ENCODE measurements around the gene RNF25. TPM values are rescaled to one million over a fixed set of nuclear protein-coding genes. Genes with fewer than 3 reads are reported as not detected.

RNF25 gene
- polyA plus RNA-seq, 3 donors: 10.3 to 29.2 (median 18.9) TPM

DNA sequence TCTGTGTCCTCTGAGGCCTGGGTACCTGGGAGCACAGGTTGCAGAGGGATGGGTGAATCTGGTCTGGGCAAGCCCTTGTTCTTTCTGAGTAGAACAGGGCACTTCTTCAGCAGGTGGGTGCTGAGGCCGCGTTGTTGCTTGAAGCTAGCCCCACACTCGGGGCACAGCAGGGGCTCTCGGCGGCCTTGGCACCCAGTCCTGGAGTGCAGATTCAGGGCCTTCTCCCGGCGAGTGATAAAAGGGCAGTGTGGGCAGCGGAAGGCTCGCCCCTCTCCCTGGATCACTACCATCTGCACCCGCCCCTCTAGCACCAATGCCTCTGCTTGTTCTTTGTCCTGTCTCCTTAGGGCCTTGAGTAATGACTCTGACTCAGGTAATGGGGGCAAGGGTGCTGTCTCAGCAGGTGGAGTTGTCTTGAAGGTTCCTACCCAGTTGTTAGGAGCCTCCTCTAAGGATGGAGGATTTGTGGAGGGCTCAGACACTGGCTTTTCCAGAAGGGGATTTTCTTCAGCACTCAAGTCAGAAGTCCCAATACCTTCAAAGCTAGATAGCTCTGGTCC, 28.0 kb downstream of the RNF25 start:
- H3K27ac ChIP-seq (ENCODE audit: low read depth, low read length): no peak overlapping the region
- 90 to 96% (median 91%) methylated on average over 10 of the region's 10 CpGs for WGBS, 3 donors

DNA sequence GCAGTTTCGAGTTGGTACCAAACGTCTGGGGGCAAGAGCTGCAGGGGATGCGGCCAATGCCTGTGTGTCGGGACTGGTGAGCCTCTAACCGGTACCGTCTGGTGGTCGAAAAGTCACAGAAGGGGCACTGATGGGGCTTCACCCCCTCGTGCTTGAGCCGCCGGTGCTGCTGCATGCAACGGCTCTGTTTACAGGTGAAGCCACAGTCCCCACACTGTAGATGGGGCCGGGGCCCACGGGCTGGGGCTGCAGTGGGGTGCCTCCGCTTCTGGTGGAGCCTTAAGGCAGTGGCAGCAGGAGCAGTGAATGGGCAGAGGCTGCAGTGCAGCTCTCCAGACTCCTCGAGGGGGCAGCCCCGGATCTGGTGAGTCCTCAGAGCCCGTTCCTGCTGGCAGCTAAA, 29.0 kb downstream of the RNF25 start:
- 85 to 93% (median 91%) methylated on average over 17 of the region's 17 CpGs for WGBS, 3 donors
- H3K27ac ChIP-seq (ENCODE audit: low read depth, low read length): no peak overlapping the region

GRCh38 chr2:218642121-218642656, 29.6 kb downstream of the RNF25 start:
- H3K27ac ChIP-seq (ENCODE audit: low read depth, low read length): no peak overlapping the region
- 92 to 95% (median 95%) methylated on average over 18 of the region's 18 CpGs for WGBS, 3 donors

GRCh38 chr2:218638372-218638771, 33.4 kb downstream of the RNF25 start:
- no peak overlapping the region for H3K27ac ChIP-seq (ENCODE audit: low read depth, low read length)
- 96 to 99% (median 97%) methylated on average over 18 of the region's 18 CpGs for WGBS, 3 donors

- H3K27ac ChIP-seq (ENCODE audit: low read depth, low read length): no peak overlapping the region
- 93 to 96% (median 95%) methylated on average over 5 of the region's 5 CpGs for WGBS, 3 donors
Observed at GRCh38 chr2:218635719-218636118, 36.1 kb downstream of the RNF25 start.

- 50 to 69% (median 59%) methylated on average over 4 of the region's 4 CpGs for WGBS, 3 donors
- no peak overlapping the region for H3K27ac ChIP-seq (ENCODE audit: low read depth, low read length)
Observed at GRCh38 chr2:218631837-218632236, 40.0 kb downstream of the RNF25 start.

GRCh38 chr2:218627939-218628338, 43.9 kb downstream of the RNF25 start:
- WGBS, 3 donors: 93 to 98% (median 97%) methylated on average over 4 of the region's 4 CpGs
- no peak overlapping the region for H3K27ac ChIP-seq (ENCODE audit: low read depth, low read length)

DNA sequence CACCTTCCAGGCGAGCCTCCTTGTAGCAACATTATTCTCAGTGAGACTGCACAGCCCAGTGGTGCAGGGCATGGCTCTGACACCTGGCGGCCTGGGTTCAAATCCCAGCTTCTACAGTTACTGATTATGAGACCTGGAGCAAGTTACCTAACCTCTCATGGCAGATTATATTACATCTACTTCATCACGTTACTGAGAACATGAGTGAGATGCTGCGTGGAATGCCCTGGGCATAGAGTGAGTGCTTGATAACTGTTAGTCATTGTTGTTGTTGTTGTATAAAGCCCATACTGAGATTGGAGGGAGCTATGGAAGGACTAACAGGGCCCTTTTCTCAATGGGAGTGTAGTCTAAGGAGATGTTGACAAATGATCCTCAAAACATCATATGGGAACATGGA, 45.4 kb downstream of the RNF25 start:
- no peak overlapping the region for H3K27ac ChIP-seq (ENCODE audit: low read depth, low read length)
- 87 to 91% (median 88%) methylated on average over 4 of the region's 4 CpGs for WGBS, 3 donors

- H3K27ac ChIP-seq (ENCODE audit: low read depth, low read length): no peak overlapping the region
Observed at GRCh38 chr2:218623366-218623705, 48.5 kb downstream of the RNF25 start.

DNA sequence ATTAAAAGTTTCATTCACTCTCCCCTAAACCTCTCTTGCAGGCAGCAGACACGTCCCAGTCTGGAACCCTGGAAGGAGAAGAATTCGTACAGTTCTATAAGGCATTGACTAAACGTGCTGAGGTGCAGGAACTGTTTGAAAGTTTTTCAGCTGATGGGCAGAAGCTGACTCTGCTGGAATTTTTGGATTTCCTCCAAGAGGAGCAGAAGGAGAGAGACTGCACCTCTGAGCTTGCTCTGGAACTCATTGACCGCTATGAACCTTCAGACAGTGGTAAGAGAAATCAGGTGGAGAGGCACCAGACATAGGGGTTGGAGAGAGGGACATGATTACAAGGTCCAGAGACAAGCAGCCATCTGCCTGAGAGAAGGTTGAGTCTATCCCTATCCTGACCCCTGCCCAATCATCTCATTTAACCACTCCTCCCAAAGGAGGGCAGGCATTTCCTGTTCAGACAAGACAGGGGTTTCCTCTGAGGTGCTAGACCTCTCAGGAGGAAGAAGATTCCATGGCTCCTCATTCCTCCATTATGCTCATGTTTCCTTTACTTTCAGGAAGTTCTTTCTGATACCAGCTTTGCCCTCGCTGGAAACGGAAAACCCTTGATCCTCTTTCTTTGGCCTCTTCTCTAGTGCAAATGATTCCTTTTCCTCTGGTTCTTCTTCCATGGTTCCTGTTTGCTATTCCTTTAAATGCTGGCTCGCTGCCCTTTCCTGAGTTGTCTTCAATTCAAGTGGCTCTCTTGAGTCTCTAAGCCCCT, 49.0 kb downstream of the RNF25 start:
- 49 to 57% (median 55%) methylated on average over 7 of the region's 7 CpGs for WGBS, 3 donors
- H3K27ac ChIP-seq (ENCODE audit: low read depth, low read length): no peak overlapping the region

More at GRCh38 chr2:218623366-218623705, 48.5 kb downstream of the RNF25 start:
- 33 to 72% (median 42%) methylated on average over 3 of the region's 3 CpGs for WGBS, 3 donors

DNA sequence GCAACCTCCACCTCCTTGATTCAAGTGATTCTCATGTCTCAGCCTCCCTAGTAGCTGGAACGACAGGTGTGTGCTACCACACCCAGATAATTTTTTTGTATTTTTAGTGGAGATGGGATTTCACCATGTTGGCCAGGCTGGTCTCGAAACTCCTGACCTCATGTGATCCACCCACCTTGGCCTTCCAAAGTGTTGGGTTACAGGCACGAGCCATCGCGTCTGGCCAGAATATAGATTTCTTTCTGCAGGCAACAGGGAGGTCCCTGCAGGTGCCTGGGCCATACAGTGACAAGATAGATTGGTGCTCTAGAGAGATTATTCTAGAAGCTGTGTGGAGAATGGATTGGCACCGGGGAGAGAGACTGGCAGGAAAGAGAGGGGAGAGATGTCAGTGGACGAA, 50.8 kb downstream of the RNF25 start:
- WGBS, 3 donors: 78 to 82% (median 80%) methylated on average over 7 of the region's 7 CpGs
- no peak overlapping the region for H3K27ac ChIP-seq (ENCODE audit: low read depth, low read length)

DNA sequence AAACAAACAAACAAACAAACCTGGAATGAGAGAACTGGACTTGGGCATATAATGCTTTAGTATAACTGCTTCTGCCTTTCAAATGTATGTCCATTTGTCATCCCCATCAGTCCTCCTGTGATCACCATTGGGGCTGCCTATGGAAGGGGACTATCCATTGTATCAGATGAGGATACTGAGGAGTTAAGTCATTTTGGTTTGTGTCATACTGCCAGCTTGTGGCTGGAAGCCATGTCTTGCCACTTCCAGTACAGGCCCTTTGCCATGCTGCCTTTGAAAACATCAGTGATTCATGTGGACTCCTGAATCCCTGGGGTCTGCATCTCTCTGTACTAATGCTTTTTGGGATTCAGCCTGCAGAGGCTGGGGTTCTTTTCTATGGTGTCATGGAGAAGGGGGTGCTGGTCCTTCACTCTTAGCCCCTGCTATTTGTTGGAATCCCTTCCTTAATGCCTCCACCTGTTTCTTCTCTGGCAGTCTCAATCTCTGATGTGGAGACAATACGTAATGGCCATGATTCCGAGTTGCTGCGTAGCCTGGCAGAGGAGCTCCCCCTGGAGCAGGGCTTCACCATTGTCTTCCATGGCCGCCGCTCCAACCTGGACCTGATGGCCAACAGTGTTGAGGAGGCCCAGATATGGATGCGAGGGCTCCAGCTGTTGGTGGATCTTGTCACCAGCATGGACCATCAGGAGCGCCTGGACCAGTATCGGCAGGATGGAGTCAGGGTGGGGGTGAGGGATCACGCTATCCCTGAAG, 53.5 kb downstream of the RNF25 start:
- no peak overlapping the region for H3K27ac ChIP-seq (ENCODE audit: low read depth, low read length)
- 90 to 92% (median 91%) methylated on average over 9 of the region's 9 CpGs for WGBS, 3 donors

GRCh38 chr2:218615868-218616315, 55.9 kb downstream of the RNF25 start:
- WGBS, 3 donors: 74 to 88% (median 83%) methylated on average over 6 of the region's 6 CpGs

More at GRCh38 chr2:218615868-218616315, 55.9 kb downstream of the RNF25 start:
- H3K27ac ChIP-seq (ENCODE audit: low read depth, low read length): no peak overlapping the region

Other genes with a start within 250 kb of the RNF25 start
- gene USP37, start 103.7 kb downstream of the RNF25 start, polyA plus RNA-seq: 1 to 10 TPM; 1.3 to 2.4 (median 2.2) TPM
- 10 to 100 TPM in 2 of 3 donors, 1 to 10 TPM in 1; 9.1 to 19.8 (median 12.9) TPM for gene CNOT9, start 103.2 kb downstream of the RNF25 start, polyA plus RNA-seq
- under 1 TPM; 0.21 to 0.68 (median 0.56) TPM for gene PLCD4, start 64.1 kb downstream of the RNF25 start, polyA plus RNA-seq
- gene ZNF142, start 12.4 kb downstream of the RNF25 start, polyA plus RNA-seq: 1 to 10 TPM; 4.3 to 6.9 (median 6.1) TPM
- gene BCS1L, start 12.3 kb downstream of the RNF25 start, polyA plus RNA-seq: 10 to 100 TPM; 20.1 to 39.2 (median 30.0) TPM
- 10 to 100 TPM; 15.3 to 18.7 (median 17.5) TPM for gene STK36, start 84 bp upstream of the RNF25 start, polyA plus RNA-seq
- 1 to 10 TPM; 4.0 to 7.8 (median 7.2) TPM for gene TTLL4, start 38.8 kb upstream of the RNF25 start, polyA plus RNA-seq
- 10 to 100 TPM in 2 of 3 donors, 1 to 10 TPM in 1; 4.8 to 20.8 (median 11.6) TPM for gene CYP27A1, start 110.1 kb upstream of the RNF25 start, polyA plus RNA-seq
- under 1 TPM in 1 of 3 donors, not detected in 2; 0.06 TPM for gene PRKAG3, start 159.8 kb upstream of the RNF25 start, polyA plus RNA-seq
- 1 to 10 TPM in 1 of 3 donors, under 1 TPM in 1, not detected in 1; 0.25 to 1.1 TPM for gene WNT6, start 187.8 kb upstream of the RNF25 start, polyA plus RNA-seq
- gene WNT10A, start 208.8 kb upstream of the RNF25 start, polyA plus RNA-seq: under 1 TPM in 1 of 3 donors, not detected in 2; 0.07 TPM

All from adipose tissue (tissue), 3 donors.